D721Med (cell line): ENCODE data around the gene TNIK.

Experiments used
- DNase-seq: peaks from one replicate; pipeline ENCODE4 v3.0.0; 2011; ENCODE audit warnings: low spot score; ENCODE audit not compliant: insufficient read length
- FAIRE-seq: peaks from 2 replicates; lab custom pipeline; 2011; peaks lifted over from hg19 to GRCh38; lab: Jason Lieb, UNC
- TF ChIP-seq, protein P1 (sequence below): IDR thresholded peaks from 2 replicates; pipeline ENCODE4 v1.5.1; 2012; ENCODE audit warnings: mild to moderate bottlenecking, control low read depth; ENCODE audit not compliant: insufficient read depth; ENCODE audit errors: missing control alignments

TNIK gene

GRCh38 chr3:171498921-171499320 is 38.7 kb upstream of the TNIK start:
- DNase-seq, result no peak
- TF ChIP-seq, protein P1, sequence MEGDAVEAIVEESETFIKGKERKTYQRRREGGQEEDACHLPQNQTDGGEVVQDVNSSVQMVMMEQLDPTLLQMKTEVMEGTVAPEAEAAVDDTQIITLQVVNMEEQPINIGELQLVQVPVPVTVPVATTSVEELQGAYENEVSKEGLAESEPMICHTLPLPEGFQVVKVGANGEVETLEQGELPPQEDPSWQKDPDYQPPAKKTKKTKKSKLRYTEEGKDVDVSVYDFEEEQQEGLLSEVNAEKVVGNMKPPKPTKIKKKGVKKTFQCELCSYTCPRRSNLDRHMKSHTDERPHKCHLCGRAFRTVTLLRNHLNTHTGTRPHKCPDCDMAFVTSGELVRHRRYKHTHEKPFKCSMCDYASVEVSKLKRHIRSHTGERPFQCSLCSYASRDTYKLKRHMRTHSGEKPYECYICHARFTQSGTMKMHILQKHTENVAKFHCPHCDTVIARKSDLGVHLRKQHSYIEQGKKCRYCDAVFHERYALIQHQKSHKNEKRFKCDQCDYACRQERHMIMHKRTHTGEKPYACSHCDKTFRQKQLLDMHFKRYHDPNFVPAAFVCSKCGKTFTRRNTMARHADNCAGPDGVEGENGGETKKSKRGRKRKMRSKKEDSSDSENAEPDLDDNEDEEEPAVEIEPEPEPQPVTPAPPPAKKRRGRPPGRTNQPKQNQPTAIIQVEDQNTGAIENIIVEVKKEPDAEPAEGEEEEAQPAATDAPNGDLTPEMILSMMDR, result no peak
- FAIRE-seq, result no peak

DNA sequence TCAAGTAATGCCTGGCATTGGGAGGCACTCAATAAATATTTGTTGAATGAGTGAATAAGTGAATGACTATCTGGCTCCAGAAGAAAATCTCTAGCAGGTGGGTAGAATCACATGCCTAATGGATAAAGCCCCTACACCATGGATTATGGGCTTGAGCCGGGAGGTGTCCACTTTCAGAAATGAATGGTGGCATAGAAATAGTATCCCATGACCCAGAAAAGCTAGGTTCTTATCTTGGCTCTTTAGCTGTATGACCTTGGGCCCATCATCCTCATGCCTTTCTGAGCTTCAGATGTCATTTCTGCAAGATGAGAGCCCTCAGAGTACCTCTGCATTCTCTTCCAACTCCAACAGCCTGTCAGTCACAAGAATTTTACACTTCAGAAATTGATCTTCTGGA is 37.3 kb upstream of the TNIK start:
- FAIRE-seq, result no peak
- TF ChIP-seq, protein P1, result no peak
- no peak for DNase-seq

- TF ChIP-seq, protein P1, result no peak
- no peak for DNase-seq
- no peak for FAIRE-seq
These were observed 35.2 kb upstream of the TNIK start for GRCh38 chr3:171495413-171495812.

GRCh38 chr3:171494457-171495109 is 34.4 kb upstream of the TNIK start:
- TF ChIP-seq, protein P1, result no peak
- no peak for DNase-seq
- no peak for FAIRE-seq

GRCh38 chr3:171491361-171491760 is 31.2 kb upstream of the TNIK start:
- TF ChIP-seq, protein P1, result no peak
- FAIRE-seq (no peak), DNase-seq (no peak)

DNA sequence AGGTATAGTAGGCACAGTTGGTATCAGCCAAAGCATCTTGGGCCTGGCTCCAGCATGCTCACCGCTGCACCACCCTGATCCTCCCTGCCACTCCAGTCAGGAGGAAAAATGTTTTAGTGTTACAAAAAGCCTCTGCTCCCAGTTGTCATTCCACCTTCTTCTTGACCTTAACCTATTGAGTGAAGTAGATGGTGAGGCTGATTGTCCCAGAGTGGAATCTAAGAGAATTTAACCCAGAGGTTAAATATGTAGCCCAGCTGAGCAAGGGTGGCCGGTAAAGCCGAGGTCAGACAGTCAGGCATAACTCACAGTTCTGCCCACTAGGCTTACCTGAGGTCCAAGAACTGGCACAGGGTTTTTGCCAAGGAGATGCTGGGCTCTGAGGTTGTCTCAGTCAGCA is 30.7 kb upstream of the TNIK start:
- DNase-seq, result no peak
- TF ChIP-seq, protein P1, result no peak
- FAIRE-seq, result no peak

DNA sequence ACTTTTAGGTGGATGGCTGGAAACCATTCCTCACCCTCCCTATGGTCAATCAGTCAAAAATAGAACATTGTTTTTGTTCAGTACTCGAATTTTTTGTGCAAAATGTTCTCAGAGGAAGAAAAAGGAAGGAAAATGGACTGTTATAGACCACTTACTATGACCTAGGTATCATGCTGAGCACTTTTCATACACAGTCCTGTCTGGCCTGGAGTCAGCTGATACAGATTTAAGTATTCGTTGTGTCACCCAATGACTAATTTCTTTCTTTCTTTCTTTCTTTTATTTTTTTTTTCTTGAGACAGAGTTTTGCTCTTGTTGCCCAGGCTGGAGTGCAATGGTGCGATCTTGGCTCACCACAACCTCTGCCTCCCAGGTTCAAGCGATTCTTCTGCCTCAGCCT is 29.1 kb upstream of the TNIK start:
- FAIRE-seq, result no peak
- TF ChIP-seq, protein P1, result no peak
- no peak for DNase-seq
